ENCODE measurements around the gene OR1E2. TPM values are rescaled to one million over a fixed set of nuclear protein-coding genes. Genes with fewer than 3 reads are reported as not detected.
"Not testable (repeated sequence)": the region's sequence is repeated elsewhere in the genome, so short reads cannot be mapped to it uniquely, and the experiment has no call there.

OR1E2 gene
- total RNA-seq, 1 experiment from 2014 or later = not detected

- Histone ChIP-seq H3K9me3 (ENCODE audit: low read length) (no peaks in the 10 kb centered on the region), H3K9me2 (replicated peaks; ENCODE audit: low read length) (no peaks in the 10 kb centered on the region), H3K4me2 (ENCODE audit: low read length) (no peak overlapping the region), H3K9ac (ENCODE audit: low read length) (no peak overlapping the region), H4K20me1 (ENCODE audit: low read length) (no peaks in the 10 kb centered on the region), H3K79me2 (ENCODE audit: low read length) (no peaks in the 10 kb centered on the region), H3K27ac (ENCODE audit: low read length) (no peak overlapping the region), H3K36me3 (ENCODE audit: low read depth, low read length) (no peaks in the 10 kb centered on the region), H2AFZ (ENCODE audit: low read length) (no peak overlapping the region), H3K27me3 (ENCODE audit: low read length) (peaks cover 18% of the 10 kb centered on the region; the same call in 1 of the 2 replicates), H3K4me1 (ENCODE audit: insufficient read depth, low read length) (no peaks in the 10 kb centered on the region), H3K4me3 (ENCODE audit: low read length) (no peak overlapping the region), H3F3A (ENCODE audit: low read length, unreplicated experiment) (no peaks in the 10 kb centered on the region)
- TF ChIP-seq EZH2 (IDR thresholded peaks at IDR 0.05; ENCODE audit: low read length, unreplicated experiment) = no peak
- no peak for TF ChIP-seq EZH2phosphoT487 (IDR thresholded peaks at IDR 0.05; ENCODE audit: borderline replicate concordance, low read length)
- TF ChIP-seq, protein P1, sequence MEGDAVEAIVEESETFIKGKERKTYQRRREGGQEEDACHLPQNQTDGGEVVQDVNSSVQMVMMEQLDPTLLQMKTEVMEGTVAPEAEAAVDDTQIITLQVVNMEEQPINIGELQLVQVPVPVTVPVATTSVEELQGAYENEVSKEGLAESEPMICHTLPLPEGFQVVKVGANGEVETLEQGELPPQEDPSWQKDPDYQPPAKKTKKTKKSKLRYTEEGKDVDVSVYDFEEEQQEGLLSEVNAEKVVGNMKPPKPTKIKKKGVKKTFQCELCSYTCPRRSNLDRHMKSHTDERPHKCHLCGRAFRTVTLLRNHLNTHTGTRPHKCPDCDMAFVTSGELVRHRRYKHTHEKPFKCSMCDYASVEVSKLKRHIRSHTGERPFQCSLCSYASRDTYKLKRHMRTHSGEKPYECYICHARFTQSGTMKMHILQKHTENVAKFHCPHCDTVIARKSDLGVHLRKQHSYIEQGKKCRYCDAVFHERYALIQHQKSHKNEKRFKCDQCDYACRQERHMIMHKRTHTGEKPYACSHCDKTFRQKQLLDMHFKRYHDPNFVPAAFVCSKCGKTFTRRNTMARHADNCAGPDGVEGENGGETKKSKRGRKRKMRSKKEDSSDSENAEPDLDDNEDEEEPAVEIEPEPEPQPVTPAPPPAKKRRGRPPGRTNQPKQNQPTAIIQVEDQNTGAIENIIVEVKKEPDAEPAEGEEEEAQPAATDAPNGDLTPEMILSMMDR (conservative IDR thresholded peaks at IDR 0.05; ENCODE audit: low read depth, low read length) = no peak
- ATAC-seq (no peak), DNase-seq (no peak)
- intact Hi-C loops (cut with micrococcal nuclease) = no loop called here
- BruUV-seq (replicated peaks) = no TSS peak
- CTCF ChIA-PET = no interaction called here
- POLR2A ChIA-PET (ENCODE audit: unreplicated experiment) = no interaction called here
These were observed 18.0 kb downstream of the OR1E2 start for GRCh38 chr17:3415610-3416009.

- H4K20me1 ChIP-seq (ENCODE audit: low read length); DNase-seq; H3F3A ChIP-seq (ENCODE audit: low read length, unreplicated experiment); H3K4me2 ChIP-seq (ENCODE audit: low read length); H3K9me2 ChIP-seq (replicated peaks; ENCODE audit: low read length); ATAC-seq; H3K27ac ChIP-seq (ENCODE audit: low read length); H3K9ac ChIP-seq (ENCODE audit: low read length); CTCF ChIA-PET; H2AFZ ChIP-seq (ENCODE audit: low read length); H3K79me2 ChIP-seq (ENCODE audit: low read length); BruUV-seq (replicated peaks); intact Hi-C loops (cut with micrococcal nuclease); H3K36me3 ChIP-seq (ENCODE audit: low read depth, low read length); H3K9me3 ChIP-seq (ENCODE audit: low read length); POLR2A ChIA-PET (ENCODE audit: unreplicated experiment); H3K4me3 ChIP-seq (ENCODE audit: low read length); H3K4me1 ChIP-seq (ENCODE audit: insufficient read depth, low read length): not testable (repeated sequence)
- H3K27me3 ChIP-seq (ENCODE audit: low read length) = peaks cover 13% of the 10 kb centered on the region; the same call in 1 of the 2 replicates
These were observed 21.4 kb downstream of the OR1E2 start for GRCh38 chr17:3412216-3412615.

- Histone ChIP-seq H3K27ac (ENCODE audit: low read length) (no peak within 1 kb of the TSS), H3K36me3 (ENCODE audit: low read depth, low read length) (no peaks in the 10 kb centered on the region), H3K9me3 (ENCODE audit: low read length) (no peaks in the 10 kb centered on the region), H3K9ac (ENCODE audit: low read length) (no peak within 1 kb of the TSS), H2AFZ (ENCODE audit: low read length) (no peak within 1 kb of the TSS), H3K9me2 (replicated peaks; ENCODE audit: low read length) (no peaks in the 10 kb centered on the region), H3F3A (ENCODE audit: low read length, unreplicated experiment) (no peaks in the 10 kb centered on the region), H3K4me1 (ENCODE audit: insufficient read depth, low read length) (no peaks in the 10 kb centered on the region), H3K4me2 (ENCODE audit: low read length) (no peak within 1 kb of the TSS), H3K4me3 (ENCODE audit: low read length) (no peak within 1 kb of the TSS), H3K79me2 (ENCODE audit: low read length) (no peaks in the 10 kb centered on the region), H3K27me3 (ENCODE audit: low read length) (peaks cover 8% of the 10 kb centered on the region; the same call in 1 of the 2 replicates), H4K20me1 (ENCODE audit: low read length) (no peaks in the 10 kb centered on the region)
- ATAC-seq (no peak), DNase-seq (no peak)
- ChIA-PET CTCF (no interaction called here), POLR2A (ENCODE audit: unreplicated experiment) (no interaction called here)
- intact Hi-C loops (cut with micrococcal nuclease) = no loop called here
- TF ChIP-seq EZH2phosphoT487 (IDR thresholded peaks at IDR 0.05; ENCODE audit: borderline replicate concordance, low read length) (no peak), EZH2 (IDR thresholded peaks at IDR 0.05; ENCODE audit: low read length, unreplicated experiment) (no peak)
- TF ChIP-seq, protein P1 (conservative IDR thresholded peaks at IDR 0.05; ENCODE audit: low read depth, low read length) = no peak
- no TSS peak for BruUV-seq (replicated peaks)
These were observed 22.6 kb downstream of the OR1E2 start, which contains the start of gene OR3A3 for GRCh38 chr17:3411070-3411469. OR3A3 (plus strand) TSS chr17:3411370.

GRCh38 chr17:3403856-3404255 lies 29.8 kb downstream of the OR1E2 start:
- H3K4me3 ChIP-seq (ENCODE audit: low read length); H3F3A ChIP-seq (ENCODE audit: low read length, unreplicated experiment); H3K4me2 ChIP-seq (ENCODE audit: low read length); CTCF ChIA-PET; H3K79me2 ChIP-seq (ENCODE audit: low read length); H3K9ac ChIP-seq (ENCODE audit: low read length); ATAC-seq; H3K36me3 ChIP-seq (ENCODE audit: low read depth, low read length); intact Hi-C loops (cut with micrococcal nuclease); H3K9me2 ChIP-seq (replicated peaks; ENCODE audit: low read length); H3K27me3 ChIP-seq (ENCODE audit: low read length); H3K27ac ChIP-seq (ENCODE audit: low read length); POLR2A ChIA-PET (ENCODE audit: unreplicated experiment); DNase-seq; BruUV-seq (replicated peaks); H3K9me3 ChIP-seq (ENCODE audit: low read length); H4K20me1 ChIP-seq (ENCODE audit: low read length); H3K4me1 ChIP-seq (ENCODE audit: insufficient read depth, low read length); H2AFZ ChIP-seq (ENCODE audit: low read length): not testable (repeated sequence)
